ENCODE results near the gene MEGF9.
A peak's percentile ranks its signal among the peaks of the same experiment; 100 is the strongest.

GRCh38 chr9:120619751-120620655 lies 94.3 kb downstream of the MEGF9 start:
- TF ChIP-seq CTCF (IDR thresholded peaks at IDR 0.05) (peak; percentile 97), EZH2 (IDR thresholded peaks at IDR 0.05; ENCODE audit: borderline replicate concordance, insufficient read depth, low read depth, low read length, poor library complexity, severe bottlenecking) (no peak)
